T47D (cell line): ENCODE data around the gene TBKBP1.

ENCODE experiments used
- DNase-seq, 2 experiments: peaks; one replicate each; pipeline versions ENCODE4 v3.0.0 to v3.0.0-alpha.2; 2011 to 2012; ENCODE audit warnings: low read depth in 1 of 2, low spot score in 1 of 2
- JUND ChIP-seq: IDR thresholded peaks from 2 replicates; pipeline ENCODE4 v1.6.1; 2012; ENCODE audit warnings: low read depth
- in situ Hi-C: cut with HindIII; loops from 2 replicates; pipeline ENCODE4 v1.10.0; 2016; ENCODE audit warnings: low sequenced_read_pairs, low pct_unique_long_range_greater_than_20kb

TBKBP1 gene

GRCh38 chr17:47696717-47697642 lies 3.0 kb downstream of the TBKBP1 start:
- in situ Hi-C loops: no loop called here
- no peak for TF ChIP-seq JUND
- DNase-seq: no peak

GRCh38 chr17:47697906-47698711 lies 4.1 kb downstream of the TBKBP1 start:
- DNase-seq: no peak
- in situ Hi-C loops: no loop called here
- TF ChIP-seq JUND: no peak

- TF ChIP-seq JUND: no peak
- in situ Hi-C loops: no loop called here
- DNase-seq: peak; percentile 67 to 98
Measured at GRCh38 chr17:47698749-47699535, 5.0 kb downstream of the TBKBP1 start.

GRCh38 chr17:47699536-47699840 lies 5.5 kb downstream of the TBKBP1 start:
- DNase-seq: no peak
- in situ Hi-C loops: no loop called here
- no peak for TF ChIP-seq JUND

- in situ Hi-C loops: no loop called here
- DNase-seq: no peak
- no peak for TF ChIP-seq JUND
Measured at GRCh38 chr17:47700471-47701449, 6.8 kb downstream of the TBKBP1 start.

- in situ Hi-C loops: no loop called here
- no peak for DNase-seq
- no peak for TF ChIP-seq JUND
Measured at GRCh38 chr17:47701608-47702007, 7.6 kb downstream of the TBKBP1 start.

GRCh38 chr17:47702391-47702995 lies 8.5 kb downstream of the TBKBP1 start:
- DNase-seq: no peak
- TF ChIP-seq JUND: no peak
- in situ Hi-C loops: no loop called here

- in situ Hi-C loops: no loop called here
- DNase-seq: no peak
- no peak for TF ChIP-seq JUND
Measured at GRCh38 chr17:47703191-47703591, 9.2 kb downstream of the TBKBP1 start.

- no peak for DNase-seq
- no peak for TF ChIP-seq JUND
- in situ Hi-C loops: no loop called here
Measured at GRCh38 chr17:47703671-47704070, 9.7 kb downstream of the TBKBP1 start.

- no peak for TF ChIP-seq JUND
- in situ Hi-C loops: no loop called here
- no peak for DNase-seq
Measured at GRCh38 chr17:47704116-47704515, 10.2 kb downstream of the TBKBP1 start.

GRCh38 chr17:47704736-47705135 lies 10.8 kb downstream of the TBKBP1 start:
- in situ Hi-C loops: no loop called here
- DNase-seq: no peak
- no peak for TF ChIP-seq JUND
